GM23338 (cell line): ENCODE results near the gene FRMD4A. TPM values are rescaled to one million over a fixed set of nuclear protein-coding genes. Genes with fewer than 3 reads are reported as not detected.

ENCODE experiments used
- ATAC-seq: fragments of 200-7000 bp; cut with Tn5 transposase; 3 replicates; pipeline ENCODE4 v1.9.1; 2020
- DNase-seq: peaks from one replicate; pipeline ENCODE4 v3.0.0-alpha.2; 2015; ENCODE audit warnings: low spot score
- H2AFZ ChIP-seq: fragments of 200-600 bp; sonication (generic); 2 replicates; pipeline ENCODE4 v1.8.0; 2016; ENCODE audit warnings: antibody characterized with exemption, mild to moderate bottlenecking, moderate library complexity
- H3F3A ChIP-seq: fragments of 200-600 bp; sonication (generic); replicated peaks from 2 replicates; pipeline ENCODE4 v1.8.0; 2017; ENCODE audit warnings: antibody characterized with exemption, mixed run types, low read depth
- H3K27ac ChIP-seq: fragments of 200-600 bp; sonication (generic); 2 replicates; pipeline ENCODE4 v1.6.1; 2016; ENCODE audit warnings: low read depth
- H3K27me3 ChIP-seq: fragments of 200-600 bp; sonication (generic); 2 replicates; pipeline ENCODE4 v1.8.0; 2016; ENCODE audit warnings: mild to moderate bottlenecking, mixed run types, moderate library complexity; ENCODE audit not compliant: insufficient read depth
- H3K36me3 ChIP-seq: fragments of 200-600 bp; sonication (generic); 2 replicates; pipeline ENCODE4 v1.8.0; 2016; ENCODE audit warnings: mild to moderate bottlenecking; ENCODE audit not compliant: insufficient read depth
- H3K4me1 ChIP-seq: fragments of 200-600 bp; sonication (generic); 2 replicates; pipeline ENCODE4 v1.8.0; 2016; ENCODE audit warnings: mild to moderate bottlenecking, moderate library complexity; ENCODE audit not compliant: insufficient read depth
- H3K4me2 ChIP-seq: fragments of 200-600 bp; sonication (generic); 2 replicates; pipeline ENCODE4 v1.7.1; 2017; ENCODE audit warnings: mixed run types
- H3K4me3 ChIP-seq: fragments of 200-600 bp; sonication (generic); 2 replicates; pipeline ENCODE4 v1.6.1; 2016; ENCODE audit warnings: mixed run types
- H3K79me2 ChIP-seq: fragments of 200-600 bp; sonication (generic); replicated peaks from 2 replicates; pipeline ENCODE4 v1.8.0; 2017; ENCODE audit warnings: mild to moderate bottlenecking; ENCODE audit not compliant: insufficient read depth
- H3K9me2 ChIP-seq: fragments of 200-600 bp; sonication (generic); 2 replicates; pipeline ENCODE4 v1.8.0; 2017; ENCODE audit not compliant: insufficient read depth
- H4K20me1 ChIP-seq: fragments of 200-600 bp; sonication (generic); replicated peaks from 2 replicates; pipeline ENCODE4 v1.8.0; 2017; ENCODE audit warnings: mild to moderate bottlenecking; ENCODE audit not compliant: insufficient read depth
- H3K27ac Mint-ChIP-seq: 2 replicates; pipeline ENCODE4 v1.8.0; 2020; ENCODE audit warnings: inconsistent platforms, mild to moderate bottlenecking, moderate library complexity, mixed read lengths
- H3K27me3 Mint-ChIP-seq: 3 replicates; pipeline ENCODE4 v1.8.0; 2022; ENCODE audit warnings: low read depth, mild to moderate bottlenecking, moderate library complexity, mixed read lengths, inconsistent platforms; ENCODE audit not compliant: insufficient read depth, poor library complexity
- H3K36me3 Mint-ChIP-seq: 3 replicates; pipeline ENCODE4 v1.8.0; 2021; ENCODE audit warnings: low read depth, mild to moderate bottlenecking, inconsistent platforms, moderate library complexity, mixed read lengths
- H3K4me1 Mint-ChIP-seq: 3 replicates; pipeline ENCODE4 v1.8.0; 2020; ENCODE audit warnings: mild to moderate bottlenecking, inconsistent platforms, mixed read lengths
- H3K4me3 Mint-ChIP-seq: 3 replicates; pipeline ENCODE4 v1.8.0; 2021; ENCODE audit warnings: moderate library complexity, mild to moderate bottlenecking, inconsistent platforms, mixed read lengths
- H3K9me3 Mint-ChIP-seq: 3 replicates; pipeline ENCODE4 v1.8.0; 2020; ENCODE audit warnings: moderate library complexity, mild to moderate bottlenecking, inconsistent platforms, mixed read lengths
- CREB1 ChIP-seq: fragments of 250-450 bp; sonication (Bioruptor Pico); IDR thresholded peaks from 2 replicates; pipeline ENCODE4 v1.5.0; 2020; ENCODE audit warnings: low read depth, mild to moderate bottlenecking, moderate library complexity
- CTCF ChIP-seq, 2 experiments: fragments of 200-600 bp in 1 of 2; sonication (generic) in 1 of 2; conservative IDR thresholded peaks; 2 replicates each; pipeline versions ENCODE4 v1.5.1 to v1.6.1; 2016 to 2017; ENCODE audit warnings: antibody characterized with exemption in 2 of 2, low read depth in 2 of 2, mild to moderate bottlenecking in 2 of 2, moderate library complexity in 1 of 2
- EZH2 ChIP-seq: fragments of 200-600 bp; sonication (generic); IDR thresholded peaks from one replicate; pipeline ENCODE4 v1.8.0; 2017; ENCODE audit warnings: antibody characterized with exemption, mild to moderate bottlenecking, low read depth; ENCODE audit not compliant: unreplicated experiment
- JUNB ChIP-seq: IDR thresholded peaks from one replicate; pipeline ENCODE4 v1.6.1; 2016; ENCODE audit warnings: antibody characterized with exemption; ENCODE audit not compliant: unreplicated experiment
- NANOG ChIP-seq: IDR thresholded peaks from 2 replicates; pipeline ENCODE4 v1.6.1; 2016; ENCODE audit warnings: antibody characterized with exemption, borderline replicate concordance
- REST ChIP-seq: IDR thresholded peaks from one replicate; pipeline ENCODE4 v1.6.1; 2018; ENCODE audit warnings: antibody characterized with exemption; ENCODE audit not compliant: unreplicated experiment
- STAT1 ChIP-seq: IDR thresholded peaks from one replicate; pipeline ENCODE4 v1.6.1; 2016; ENCODE audit warnings: antibody characterized with exemption; ENCODE audit not compliant: unreplicated experiment
- ZNF114 ChIP-seq: fragments of 250-450 bp; sonication (Bioruptor Pico); IDR thresholded peaks from 2 replicates; pipeline ENCODE4 v1.5.0; 2020; ENCODE audit warnings: mild to moderate bottlenecking, moderate library complexity
- ZNF331 ChIP-seq: fragments of 250-450 bp; sonication (Bioruptor Pico); IDR thresholded peaks from 2 replicates; pipeline ENCODE4 v1.5.0; 2020; ENCODE audit warnings: low read depth, mild to moderate bottlenecking, moderate library complexity
- ZNF462 ChIP-seq: fragments of 250-450 bp; sonication (Bioruptor Pico); IDR thresholded peaks from 2 replicates; pipeline ENCODE4 v1.5.0; 2020; ENCODE audit warnings: mild to moderate bottlenecking, moderate library complexity
- polyA plus RNA-seq: library from polyadenylated mRNA; unstranded; fragments of >200 nt; fragmentation: Nextera tagmentation; extraction: Ambion mirVana; gene quantifications from 2 replicates; pipeline ENCODE4 v1.2.1, GENCODE V29; 2016
- total RNA-seq: library from RNA; depleted of rRNA; stranded (reverse); fragments of >200 nt; shearing (Covaris generic); gene quantifications from 2 replicates; pipeline ENCODE4 v1.2.3, GENCODE V29; 2014

FRMD4A gene
- total and polyA plus RNA-seq, 2 experiments from 2014 or later = 14.0 to 20.1 TPM

- ATAC-seq (no peak), DNase-seq (no peak)
- H3K36me3 ChIP-seq = no peaks in the 10 kb centered on the region
- no peak overlapping the region for H2AFZ ChIP-seq
- TF ChIP-seq STAT1 (no peak), ZNF114 (CRISPR knock-in tag) (no peak), ZNF462 (no peak)
- Mint-ChIP-seq H3K36me3 (no peaks in the 10 kb centered on the region), H3K4me1 (no peaks in the 10 kb centered on the region), H3K27ac (no peak overlapping the region), H3K9me3 (no peaks in the 10 kb centered on the region), H3K27me3 (peaks cover 3% of the 10 kb centered on the region), H3K4me3 (no peak overlapping the region)
- no peaks in the 10 kb centered on the region for H3K4me1 ChIP-seq
- peaks cover 3% of the 10 kb centered on the region; the same call in 1 of the 2 replicates for H3K9me2 ChIP-seq
- H3F3A ChIP-seq = no peaks in the 10 kb centered on the region
- H3K4me2 ChIP-seq = no peak overlapping the region
- H3K4me3 ChIP-seq = no peak overlapping the region
- no peaks in the 10 kb centered on the region for H3K79me2 ChIP-seq
- no peaks in the 10 kb centered on the region for H4K20me1 ChIP-seq
- H3K27ac ChIP-seq = no peak overlapping the region
- H3K27me3 ChIP-seq = no peaks in the 10 kb centered on the region
Measured at GRCh38 chr10:14360961-14361360, 30.2 kb upstream of the FRMD4A start.

- Histone ChIP-seq H2AFZ (no peak overlapping the region), H3K9me2 (peaks cover 3% of the 10 kb centered on the region; the same call in 1 of the 2 replicates), H4K20me1 (no peaks in the 10 kb centered on the region), H3K36me3 (no peaks in the 10 kb centered on the region), H3K4me1 (no peaks in the 10 kb centered on the region), H3K27me3 (no peaks in the 10 kb centered on the region), H3K4me2 (no peak overlapping the region), H3F3A (no peaks in the 10 kb centered on the region), H3K79me2 (no peaks in the 10 kb centered on the region), H3K27ac (no peak overlapping the region), H3K4me3 (no peak overlapping the region)
- Mint-ChIP-seq H3K9me3 (no peaks in the 10 kb centered on the region), H3K4me3 (no peak overlapping the region), H3K36me3 (no peaks in the 10 kb centered on the region), H3K27ac (no peak overlapping the region), H3K27me3 (peaks cover 3% of the 10 kb centered on the region), H3K4me1 (no peaks in the 10 kb centered on the region)
- ATAC-seq (no peak), DNase-seq (no peak)
- no peak for TF ChIP-seq EZH2
- no peak for TF ChIP-seq REST
- no peak for TF ChIP-seq ZNF114 (CRISPR knock-in tag)
- TF ChIP-seq ZNF331 (CRISPR knock-in tag) = no peak
- no peak for TF ChIP-seq STAT1
- no peak for TF ChIP-seq CREB1
- TF ChIP-seq CTCF (conservative IDR thresholded peaks at IDR 0.05; ENCODE audit: low read depth in 2 of 2) = no peak
- TF ChIP-seq NANOG = no peak
- TF ChIP-seq JUNB = no peak
Measured at GRCh38 chr10:14360515-14360914, 29.8 kb upstream of the FRMD4A start.
